Suprapubic skin (tissue), 3 donors: ENCODE results near the gene PPM1H.

ENCODE experiments used
- CTCF ChIP-seq, 2 donors: fragments of 200-600 bp in 1 of 2; fragments of 450-650 bp in 1 of 2; sonication (generic) in 1 of 2; IDR thresholded peaks; one replicate each; pipeline ENCODE4 v1.5.1; 2016 to 2019; ENCODE audit warnings: antibody characterized with exemption in 2 of 2, mild to moderate bottlenecking in 1 of 2, moderate library complexity in 1 of 2
- POLR2AphosphoS5 ChIP-seq, 3 donors: sonication (generic); formaldehyde crosslinking; IDR thresholded peaks; one replicate each; pipeline ENCODE4 v1.6.1; 2017; ENCODE audit warnings: antibody characterized with exemption in 3 of 3

GRCh38 chr12:62691309-62691708 lies 243.6 kb downstream of the PPM1H start:
- TF ChIP-seq POLR2AphosphoS5 (IDR thresholded peaks at IDR 0.05): no peak
- no peak for TF ChIP-seq CTCF (IDR thresholded peaks at IDR 0.05)
